Loucy (cell line): Measurements from ENCODE around the gene CREB3L2.

ENCODE experiments used
- H2AFZ ChIP-seq: fragments of 200-600 bp; sonication (generic); 2 replicates; pipeline ENCODE4 v1.6.0; 2016; ENCODE audit warnings: antibody characterized with exemption, mild to moderate bottlenecking, low read length, moderate library complexity
- H3F3A ChIP-seq: fragments of 200-600 bp; 2 replicates; pipeline ENCODE4 v1.6.0; 2016; ENCODE audit warnings: antibody characterized with exemption, low read depth, mild to moderate bottlenecking
- H3K27me3 ChIP-seq: fragments of 200-600 bp; sonication (generic); 2 replicates; pipeline ENCODE4 v1.6.1; 2014; ENCODE audit warnings: low read length, mild to moderate bottlenecking; ENCODE audit not compliant: insufficient read depth, poor library complexity, severe bottlenecking
- H3K36me3 ChIP-seq: fragments of 200-600 bp; sonication (generic); 2 replicates; pipeline ENCODE4 v1.6.1; 2016; ENCODE audit warnings: low read length; ENCODE audit not compliant: insufficient read depth
- H3K4me1 ChIP-seq: fragments of 200-600 bp; sonication (generic); 2 replicates; pipeline ENCODE4 v1.5.1; 2014; ENCODE audit warnings: low read length, mild to moderate bottlenecking; ENCODE audit not compliant: insufficient read depth, poor library complexity, severe bottlenecking
- H3K4me2 ChIP-seq: fragments of 200-600 bp; sonication (generic); 2 replicates; pipeline ENCODE4 v1.6.0; 2014; ENCODE audit warnings: antibody characterized with exemption, low read length, low read depth, mild to moderate bottlenecking; ENCODE audit not compliant: poor library complexity, severe bottlenecking
- H3K4me3 ChIP-seq: fragments of 200-600 bp; sonication (generic); 2 replicates; pipeline ENCODE4 v1.5.1; 2014; ENCODE audit warnings: low read length, mild to moderate bottlenecking, mixed read lengths; ENCODE audit not compliant: poor library complexity, severe bottlenecking
- H3K79me2 ChIP-seq: fragments of 200-600 bp; sonication (generic); 2 replicates; pipeline ENCODE4 v1.6.1; 2014; ENCODE audit warnings: low read length; ENCODE audit not compliant: insufficient read depth
- H3K9ac ChIP-seq: fragments of 200-600 bp; sonication (generic); 2 replicates; pipeline ENCODE4 v1.6.0; 2014; ENCODE audit warnings: mild to moderate bottlenecking, low read depth, low read length, moderate library complexity; ENCODE audit not compliant: poor library complexity, severe bottlenecking
- H3K9me2 ChIP-seq: fragments of 200-600 bp; sonication (generic); replicated peaks from 2 replicates; pipeline ENCODE4 v1.6.1; 2016; ENCODE audit warnings: low read depth, low read length, mixed read lengths
- H3K9me3 ChIP-seq: fragments of 200-600 bp; sonication (generic); 2 replicates; pipeline ENCODE4 v1.6.1; 2014; ENCODE audit warnings: mild to moderate bottlenecking, antibody characterized with exemption, low read length, low read depth; ENCODE audit not compliant: insufficient read depth
- H4K20me1 ChIP-seq: fragments of 200-600 bp; sonication (generic); 2 replicates; pipeline ENCODE4 v1.6.0; 2014; ENCODE audit warnings: antibody characterized with exemption, low read length, mild to moderate bottlenecking; ENCODE audit not compliant: insufficient read depth, poor library complexity, severe bottlenecking
- EZH2phosphoT487 ChIP-seq: fragments of 200-600 bp; IDR thresholded peaks from 2 replicates; pipeline ENCODE4 v1.6.1; 2018; ENCODE audit warnings: antibody characterized with exemption, mild to moderate bottlenecking, moderate library complexity, borderline replicate concordance
- TF ChIP-seq, protein P1 (sequence below): fragments of 200-600 bp; sonication (generic); conservative IDR thresholded peaks from 2 replicates; pipeline ENCODE4 v1.5.1; 2014; ENCODE audit warnings: mild to moderate bottlenecking, antibody characterized with exemption, low read length

Gene CREB3L2

GRCh38 chr7:137935884-137936508 is 65.9 kb downstream of the CREB3L2 start:
- Histone ChIP-seq H3K4me2 (peak overlapping the region; percentile 86), H3K4me3 (peak overlapping the region; percentile 76)

DNA sequence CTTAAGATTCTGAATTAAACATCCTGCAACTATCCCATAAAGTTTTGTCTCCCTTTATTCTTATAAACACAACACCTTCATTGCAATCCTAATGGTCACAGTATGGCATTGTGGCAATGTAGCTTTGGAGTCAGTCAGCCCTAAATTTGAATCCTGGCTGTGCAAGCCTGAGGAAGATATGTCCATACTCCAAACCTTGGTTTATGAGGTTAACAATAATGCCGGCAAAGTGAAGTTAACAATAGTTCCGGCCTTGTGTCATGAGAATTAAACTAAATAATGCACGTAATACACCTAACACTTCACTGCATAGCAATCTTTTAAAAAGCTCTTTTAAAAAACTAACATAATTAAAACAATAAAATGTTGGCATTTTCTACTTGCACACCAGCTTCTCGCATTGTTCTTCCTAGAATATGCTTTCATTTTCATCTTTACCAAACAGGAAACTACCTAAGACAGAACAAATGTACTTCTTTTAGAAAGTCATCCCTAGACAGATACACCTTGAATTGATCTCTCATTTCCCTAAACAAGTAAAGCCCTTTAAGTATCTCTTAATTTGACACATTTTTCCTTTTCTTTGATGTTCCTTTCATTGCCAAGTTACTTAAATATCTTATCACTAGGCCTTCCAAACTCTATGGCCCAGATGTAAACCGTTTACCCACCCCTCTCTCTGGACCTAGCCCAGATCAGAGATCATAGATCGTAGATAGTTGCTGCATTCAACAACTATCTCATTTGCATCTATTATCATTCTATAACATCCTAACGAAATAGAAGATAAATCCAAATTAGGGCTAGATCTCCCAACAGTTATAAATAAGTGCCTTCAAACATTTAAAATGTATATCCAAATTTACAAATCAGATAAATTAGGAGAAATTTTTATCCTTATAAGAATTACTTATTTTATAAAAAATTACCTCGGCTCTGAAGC is 66.7 kb downstream of the CREB3L2 start:
- Histone ChIP-seq H3K79me2 (peaks cover 84% of the 10 kb centered on the region), H3K36me3 (no peaks in the 10 kb centered on the region), H3K4me1 (peaks cover 56% of the 10 kb centered on the region), H3K4me3 (peak overlapping the region; percentile 76), H3K9me2 (no peaks in the 10 kb centered on the region), H3F3A (no peaks in the 10 kb centered on the region), H3K9ac (peak overlapping the region; percentile 85), H3K9me3 (no peaks in the 10 kb centered on the region), H2AFZ (peak overlapping the region; percentile 3; the same call in 1 of the 2 replicates), H3K27me3 (no peaks in the 10 kb centered on the region), H4K20me1 (peaks cover 16% of the 10 kb centered on the region), H3K4me2 (peak overlapping the region; percentile 86)
- TF ChIP-seq, protein P1, sequence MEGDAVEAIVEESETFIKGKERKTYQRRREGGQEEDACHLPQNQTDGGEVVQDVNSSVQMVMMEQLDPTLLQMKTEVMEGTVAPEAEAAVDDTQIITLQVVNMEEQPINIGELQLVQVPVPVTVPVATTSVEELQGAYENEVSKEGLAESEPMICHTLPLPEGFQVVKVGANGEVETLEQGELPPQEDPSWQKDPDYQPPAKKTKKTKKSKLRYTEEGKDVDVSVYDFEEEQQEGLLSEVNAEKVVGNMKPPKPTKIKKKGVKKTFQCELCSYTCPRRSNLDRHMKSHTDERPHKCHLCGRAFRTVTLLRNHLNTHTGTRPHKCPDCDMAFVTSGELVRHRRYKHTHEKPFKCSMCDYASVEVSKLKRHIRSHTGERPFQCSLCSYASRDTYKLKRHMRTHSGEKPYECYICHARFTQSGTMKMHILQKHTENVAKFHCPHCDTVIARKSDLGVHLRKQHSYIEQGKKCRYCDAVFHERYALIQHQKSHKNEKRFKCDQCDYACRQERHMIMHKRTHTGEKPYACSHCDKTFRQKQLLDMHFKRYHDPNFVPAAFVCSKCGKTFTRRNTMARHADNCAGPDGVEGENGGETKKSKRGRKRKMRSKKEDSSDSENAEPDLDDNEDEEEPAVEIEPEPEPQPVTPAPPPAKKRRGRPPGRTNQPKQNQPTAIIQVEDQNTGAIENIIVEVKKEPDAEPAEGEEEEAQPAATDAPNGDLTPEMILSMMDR = no peak
- no peak for TF ChIP-seq EZH2phosphoT487

More at GRCh38 chr7:137935884-137936508, 65.9 kb downstream of the CREB3L2 start:
- Histone ChIP-seq H3K4me1 (peaks cover 48% of the 10 kb centered on the region), H3K9ac (peak overlapping the region; percentile 85), H3K27me3 (no peaks in the 10 kb centered on the region), H2AFZ (peak overlapping the region; percentile 50; the same call in 1 of the 2 replicates), H3K79me2 (peaks cover 84% of the 10 kb centered on the region), H4K20me1 (peaks cover 9% of the 10 kb centered on the region), H3K9me3 (no peaks in the 10 kb centered on the region), H3F3A (no peaks in the 10 kb centered on the region), H3K9me2 (no peaks in the 10 kb centered on the region), H3K36me3 (no peaks in the 10 kb centered on the region)
- TF ChIP-seq, protein P1 = no peak
- no peak for TF ChIP-seq EZH2phosphoT487

- Histone ChIP-seq H3K9me3 (no peaks in the 10 kb centered on the region), H3K36me3 (no peaks in the 10 kb centered on the region), H3K79me2 (peaks cover 85% of the 10 kb centered on the region), H3K27me3 (no peaks in the 10 kb centered on the region), H3K9ac (peak overlapping the region; percentile 85), H3K4me2 (peak overlapping the region; percentile 86), H4K20me1 (peaks cover 18% of the 10 kb centered on the region), H3F3A (no peaks in the 10 kb centered on the region), H3K4me1 (peaks cover 56% of the 10 kb centered on the region), H2AFZ (no peak overlapping the region), H3K9me2 (no peaks in the 10 kb centered on the region), H3K4me3 (peak overlapping the region; percentile 76)
- no peak for TF ChIP-seq EZH2phosphoT487
- TF ChIP-seq, protein P1 = no peak
Observed at GRCh38 chr7:137934176-137934826, 67.6 kb downstream of the CREB3L2 start.
